NCI-H1105 treated with DMSO at 0.1 percent for 48 hours (cell line): ENCODE results near the gene RBBP8NL.
"Not testable (repeated sequence)": the region's sequence is repeated elsewhere in the genome, so short reads cannot be mapped to it uniquely, and the experiment has no call there.

ENCODE experiments used
- DNase-seq: peaks from one replicate; lab custom pipeline; 2025; lab: John Stamatoyannopoulos, UW

The RBBP8NL gene

DNA sequence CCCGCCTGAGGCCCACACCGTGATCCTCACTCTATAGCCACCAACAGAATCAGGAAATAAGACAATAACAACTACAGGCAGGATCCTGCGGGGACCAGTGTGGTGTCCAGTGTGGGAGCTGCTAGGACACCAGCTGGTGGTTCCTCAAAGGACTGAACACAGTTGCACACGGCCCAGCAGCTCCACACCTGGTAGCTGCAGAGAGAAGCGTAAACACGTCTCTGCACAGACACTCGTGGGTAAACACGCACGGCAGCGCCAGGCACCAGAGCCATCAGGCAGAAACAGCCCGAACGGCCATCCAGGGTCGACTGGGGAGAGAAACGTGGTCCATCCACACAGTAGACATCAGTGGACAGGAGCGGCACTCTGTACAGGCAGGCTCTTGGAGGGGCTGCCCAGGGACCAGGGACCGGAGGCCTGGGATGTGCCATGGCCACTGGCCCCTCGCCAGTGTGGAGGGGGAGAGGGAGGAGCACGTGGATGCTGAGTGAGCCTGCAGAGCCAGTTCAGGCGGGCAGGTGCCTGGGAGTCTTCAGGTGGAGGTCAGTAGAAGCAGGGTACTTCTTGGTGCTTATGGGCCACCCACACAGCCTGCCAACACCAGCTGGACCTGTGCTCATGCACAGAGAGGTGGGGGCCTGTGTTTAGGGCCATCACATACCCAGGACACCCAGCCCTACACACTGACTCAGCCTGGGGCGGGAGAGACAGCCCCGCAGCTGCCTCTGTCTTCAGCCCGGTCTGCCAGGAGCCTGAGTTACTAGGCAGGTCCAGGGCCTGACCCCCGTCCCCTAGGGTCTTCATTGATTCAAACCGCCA is 52.8 kb downstream of the RBBP8NL start:
- no peak for DNase-seq

DNA sequence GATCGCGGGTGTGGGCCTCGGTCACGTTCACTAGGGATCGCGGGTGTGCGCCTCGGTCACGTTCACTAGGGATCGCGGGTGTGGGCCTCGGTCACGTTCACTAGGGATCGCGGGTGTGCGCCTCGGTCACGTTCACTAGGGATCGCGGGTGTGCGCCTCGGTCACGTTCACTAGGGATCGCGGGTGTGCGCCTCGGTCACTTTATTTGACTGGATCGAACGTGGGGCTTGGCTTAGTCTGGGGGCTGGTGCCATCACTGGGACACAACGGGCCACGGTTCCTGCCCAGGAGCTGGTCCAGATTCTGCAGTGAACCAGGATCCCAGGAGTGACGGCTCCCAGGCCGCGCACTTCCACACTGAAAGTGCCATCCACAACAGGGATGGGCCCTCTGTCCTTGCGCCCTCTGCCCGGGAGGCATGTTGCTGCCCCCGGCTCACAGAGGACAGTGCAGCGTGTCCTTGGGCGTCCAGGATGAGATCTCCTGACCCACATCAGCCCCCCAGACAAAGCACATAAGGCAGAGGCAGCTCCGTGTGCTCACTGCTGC is 53.6 kb downstream of the RBBP8NL start:
- DNase-seq: not testable (repeated sequence)

GRCh38 chr20:62372042-62372993 is 55.0 kb downstream of the RBBP8NL start:
- DNase-seq: no peak

GRCh38 chr20:62371588-62372041 is 55.7 kb downstream of the RBBP8NL start:
- DNase-seq: no peak

DNA sequence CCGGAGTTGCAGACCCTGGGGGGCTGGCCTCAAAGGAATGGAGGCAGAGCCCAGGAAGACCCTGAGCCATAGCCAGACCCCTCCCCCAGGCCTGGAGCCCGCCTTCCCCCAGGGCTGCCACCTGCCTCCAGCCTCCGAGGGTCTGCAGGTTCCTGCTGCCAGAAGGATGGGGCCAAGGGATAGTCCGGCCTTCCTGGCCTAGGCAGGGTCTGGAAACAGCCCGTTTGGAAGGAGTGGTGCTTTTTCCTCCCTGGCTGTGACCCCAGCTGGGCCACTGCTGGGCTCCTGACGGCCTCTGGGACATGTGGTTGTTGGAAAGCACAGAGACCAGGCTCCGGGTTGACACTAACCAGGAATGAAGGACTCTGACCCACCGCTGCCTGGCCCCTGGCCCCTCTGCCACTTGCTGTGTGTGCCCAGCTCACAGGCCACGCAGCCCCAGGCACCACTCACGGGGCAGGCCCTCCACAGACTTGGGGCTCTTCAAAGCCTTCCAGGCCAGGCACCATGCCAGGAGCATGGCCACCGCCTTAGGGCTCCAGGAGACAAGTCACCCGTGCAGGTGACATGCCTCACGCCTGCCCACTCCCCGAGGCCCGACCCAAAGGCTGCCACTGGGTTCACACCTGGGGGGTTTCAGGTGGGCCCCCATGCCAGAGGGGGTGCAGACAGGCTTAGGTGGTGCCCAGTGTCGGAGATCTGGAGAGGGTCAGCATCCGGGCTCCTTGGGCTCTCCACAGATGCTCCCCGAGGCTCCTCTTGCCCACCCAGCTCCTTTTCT is 56.3 kb downstream of the RBBP8NL start:
- no peak for DNase-seq

- DNase-seq: no peak
These were observed 57.1 kb downstream of the RBBP8NL start for GRCh38 chr20:62370115-62370806.

DNA sequence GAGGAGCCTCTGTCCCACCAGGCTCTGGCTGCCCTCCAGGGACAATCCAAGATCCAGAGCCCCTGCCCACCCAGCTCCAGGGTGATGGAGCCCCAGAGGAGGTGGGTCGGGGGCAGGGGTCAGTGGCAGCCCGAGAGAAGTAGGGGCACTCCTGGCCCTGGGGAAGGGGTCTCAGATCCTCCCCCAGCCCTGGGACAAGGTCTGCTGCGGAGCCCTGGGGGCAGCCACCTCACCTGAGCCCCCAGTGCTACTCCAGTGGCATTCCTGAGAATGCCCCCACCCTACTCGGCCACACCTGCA is 57.6 kb downstream of the RBBP8NL start:
- DNase-seq: no peak

- DNase-seq: no peak
These were observed 58.1 kb downstream of the RBBP8NL start for GRCh38 chr20:62368976-62369814.

DNA sequence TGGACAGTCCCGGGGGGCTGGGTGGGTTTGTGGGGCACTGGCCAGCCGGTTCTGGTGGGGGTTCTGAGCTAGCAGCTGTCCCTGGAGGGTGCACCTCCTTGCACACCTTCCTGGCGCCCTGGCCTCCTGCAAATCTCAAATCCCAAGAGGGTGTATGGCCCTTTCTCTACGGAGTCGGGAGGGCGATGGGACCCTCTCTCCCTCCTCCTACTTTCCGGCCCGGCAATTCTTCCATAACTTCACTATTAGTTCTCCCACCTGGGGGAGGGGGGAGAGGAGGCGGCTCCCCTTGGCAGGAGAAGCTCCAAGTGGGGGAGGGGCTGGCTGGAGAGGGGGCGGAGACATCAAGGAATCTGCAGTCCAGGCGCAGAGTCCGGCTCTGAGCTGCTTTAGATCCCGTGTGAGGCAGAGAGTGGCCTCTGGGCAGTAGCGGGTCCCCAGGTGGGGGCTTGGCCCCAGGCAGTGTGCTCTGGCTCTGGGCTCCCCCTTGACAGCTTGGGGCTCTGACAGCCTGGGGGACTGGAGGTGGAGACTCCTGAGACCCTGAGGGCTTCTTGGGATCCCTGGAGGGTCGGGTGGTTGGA is 58.9 kb downstream of the RBBP8NL start:
- DNase-seq: peak; percentile 27

- DNase-seq: peak; percentile 73
These were observed 59.5 kb downstream of the RBBP8NL start for GRCh38 chr20:62367633-62368391.

DNA sequence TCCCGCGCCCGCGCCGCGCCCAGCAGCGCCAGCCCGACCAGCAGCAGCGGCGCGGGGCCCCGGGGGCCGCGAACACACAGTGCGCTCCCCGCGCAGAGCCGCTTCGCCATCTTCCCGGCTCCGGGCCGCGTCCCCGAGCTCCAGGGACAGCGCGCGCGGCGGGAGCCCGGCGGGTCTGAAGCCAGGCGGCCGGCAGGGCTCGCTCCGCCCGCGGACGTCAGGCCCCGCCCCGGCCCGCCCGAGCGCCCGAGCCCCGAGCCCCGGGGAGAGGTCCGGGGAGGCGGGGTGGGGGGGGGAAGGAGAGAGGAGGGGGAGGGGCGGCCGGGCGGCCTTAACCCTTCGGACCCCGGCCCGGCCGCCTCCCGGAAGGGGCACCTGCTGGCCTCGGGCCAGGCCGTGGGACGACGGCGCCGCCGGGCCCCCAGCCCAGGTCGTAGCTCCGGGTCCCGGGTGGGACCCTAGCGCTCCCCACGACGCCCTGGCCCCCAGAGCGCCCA is 60.2 kb downstream of the RBBP8NL start, which contains the start of gene LAMA5:
TSS of gene LAMA5 (minus strand) at position 177 of the 497 bp plus-strand sequence. CDS start at position 110, 67 bp downstream.
- peak; percentile 20 for DNase-seq

GRCh38 chr20:62366370-62367135 is 60.8 kb downstream of the RBBP8NL start:
- peak; percentile 51 for DNase-seq

DNA sequence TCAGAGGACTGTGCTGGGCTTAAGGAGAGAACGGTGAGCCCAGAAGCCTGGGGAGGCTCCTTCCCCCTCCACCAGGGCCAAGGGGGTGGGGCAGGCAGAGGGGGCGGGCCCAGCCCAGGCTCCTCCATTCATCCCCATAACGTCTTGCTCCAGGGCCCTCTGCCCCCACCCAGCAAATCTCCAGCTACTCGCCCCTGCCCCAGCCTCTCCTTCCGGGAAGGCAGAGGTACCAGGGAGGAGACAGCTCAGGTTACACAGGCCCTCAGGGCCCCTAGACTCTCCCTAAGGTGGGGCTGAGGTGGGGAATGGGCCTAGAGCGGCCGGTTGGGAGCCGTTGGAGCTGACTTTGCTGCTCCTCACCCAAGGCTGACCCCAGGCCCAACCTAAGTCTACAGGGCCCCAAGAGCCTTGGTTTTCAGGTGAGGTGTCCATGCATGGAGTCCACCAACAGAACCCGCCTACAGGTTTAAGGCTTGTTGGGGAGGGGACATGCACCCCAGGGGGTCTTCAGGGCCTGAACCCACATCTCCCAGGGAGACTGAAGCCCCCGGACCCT is 61.4 kb downstream of the RBBP8NL start:
- no peak for DNase-seq

DNA sequence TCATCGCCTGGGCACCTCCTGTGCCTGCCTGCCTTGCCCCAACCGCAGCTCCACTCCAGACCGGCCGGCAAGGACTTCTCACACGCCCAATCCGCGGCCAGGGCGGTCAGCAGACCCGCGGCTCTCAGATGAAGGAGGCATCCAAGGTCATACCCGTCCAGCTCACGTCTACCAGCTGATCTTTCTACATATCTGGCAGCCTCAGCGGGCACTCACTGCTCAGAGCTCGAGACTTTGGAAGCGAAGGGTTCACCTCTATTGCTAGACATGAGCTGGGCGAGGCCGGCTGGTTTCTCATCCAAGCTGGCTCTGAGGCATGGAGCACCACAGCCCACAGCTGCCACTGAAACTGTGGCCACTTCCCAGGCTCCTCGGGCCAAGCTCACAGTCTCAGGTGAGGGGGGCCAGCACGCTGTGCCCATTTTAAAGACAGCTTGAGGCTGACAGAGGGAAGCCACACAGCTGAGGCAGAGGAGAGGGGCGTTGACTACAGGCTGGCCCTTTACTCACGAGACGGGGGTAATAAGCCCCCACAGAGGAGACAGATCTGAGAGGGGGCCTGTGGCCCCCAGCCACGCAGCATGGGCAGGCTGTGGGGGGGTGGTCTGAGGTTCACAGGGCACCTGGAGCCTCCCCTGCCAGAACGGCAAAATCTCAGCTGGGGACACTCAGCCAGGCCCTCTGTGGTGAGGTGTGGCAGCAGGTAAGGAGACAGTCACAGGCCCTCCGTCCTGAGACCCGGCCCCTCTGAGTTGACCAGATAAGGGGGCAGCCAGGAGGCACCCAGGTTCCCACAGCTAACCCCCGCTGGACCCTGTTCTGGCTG is 62.2 kb downstream of the RBBP8NL start:
- DNase-seq: no peak

GRCh38 chr20:62363920-62364851 is 63.2 kb downstream of the RBBP8NL start:
- no peak for DNase-seq
